ENCODE data around the gene REPS2. TPM values are rescaled to one million over a fixed set of nuclear protein-coding genes. Genes with fewer than 3 reads are reported as not detected.

Gene REPS2
- total RNA-seq, 1 experiment from 2014 or later: 1.4 TPM

Other genes with a start within 250 kb of the REPS2 start
- gene CTPS2, start 234.0 kb upstream of the REPS2 start, total RNA-seq (2014; rRNA removed; shearing (Covaris generic)): 30.0 and 32.9 TPM in 2 replicates
- gene SYAP1, start 227.0 kb upstream of the REPS2 start, total RNA-seq (2014; rRNA removed; shearing (Covaris generic)): 50.1 and 53.8 TPM in 2 replicates
- gene TXLNG, start 160.2 kb upstream of the REPS2 start, total RNA-seq (2014; rRNA removed; shearing (Covaris generic)): 14.7 and 21.1 TPM in 2 replicates
- gene RBBP7, start 76.3 kb upstream of the REPS2 start, total RNA-seq (2014; rRNA removed; shearing (Covaris generic)): 260 and 261 TPM in 2 replicates

All from A172 (cell line).